HUES48 (cell line): ENCODE data around the gene CC2D2B.
"Not testable (repeated sequence)": the region's sequence is repeated elsewhere in the genome, so short reads cannot be mapped to it uniquely, and the experiment has no call there.

Experiments used
- H3K27ac ChIP-seq: one replicate; pipeline ENCODE4 v1.7.0; 2013; ENCODE audit warnings: low read depth, low read length, inconsistent platforms
- H3K27me3 ChIP-seq: 2 replicates; pipeline ENCODE4 v1.6.1; 2013; ENCODE audit warnings: mild to moderate bottlenecking, low read length; ENCODE audit not compliant: control insufficient read depth, insufficient read depth
- H3K36me3 ChIP-seq: 2 replicates; pipeline ENCODE4 v1.6.1; 2013; ENCODE audit warnings: low read length; ENCODE audit not compliant: control insufficient read depth, insufficient read depth
- H3K4me1 ChIP-seq: 2 replicates; pipeline ENCODE4 v1.6.1; 2013; ENCODE audit warnings: mild to moderate bottlenecking, low read length; ENCODE audit not compliant: control insufficient read depth, insufficient read depth
- H3K4me3 ChIP-seq: 2 replicates; pipeline ENCODE4 v1.5.1; 2013; ENCODE audit warnings: mild to moderate bottlenecking, low read depth, low read length
- H3K9ac ChIP-seq: 2 replicates; pipeline ENCODE4 v1.6.1; 2013; ENCODE audit warnings: mild to moderate bottlenecking, low read depth, low read length, moderate library complexity
- H3K9me3 ChIP-seq: 2 replicates; pipeline ENCODE4 v1.6.1; 2013; ENCODE audit warnings: low read length; ENCODE audit not compliant: control insufficient read depth, insufficient read depth

CC2D2B gene

DNA sequence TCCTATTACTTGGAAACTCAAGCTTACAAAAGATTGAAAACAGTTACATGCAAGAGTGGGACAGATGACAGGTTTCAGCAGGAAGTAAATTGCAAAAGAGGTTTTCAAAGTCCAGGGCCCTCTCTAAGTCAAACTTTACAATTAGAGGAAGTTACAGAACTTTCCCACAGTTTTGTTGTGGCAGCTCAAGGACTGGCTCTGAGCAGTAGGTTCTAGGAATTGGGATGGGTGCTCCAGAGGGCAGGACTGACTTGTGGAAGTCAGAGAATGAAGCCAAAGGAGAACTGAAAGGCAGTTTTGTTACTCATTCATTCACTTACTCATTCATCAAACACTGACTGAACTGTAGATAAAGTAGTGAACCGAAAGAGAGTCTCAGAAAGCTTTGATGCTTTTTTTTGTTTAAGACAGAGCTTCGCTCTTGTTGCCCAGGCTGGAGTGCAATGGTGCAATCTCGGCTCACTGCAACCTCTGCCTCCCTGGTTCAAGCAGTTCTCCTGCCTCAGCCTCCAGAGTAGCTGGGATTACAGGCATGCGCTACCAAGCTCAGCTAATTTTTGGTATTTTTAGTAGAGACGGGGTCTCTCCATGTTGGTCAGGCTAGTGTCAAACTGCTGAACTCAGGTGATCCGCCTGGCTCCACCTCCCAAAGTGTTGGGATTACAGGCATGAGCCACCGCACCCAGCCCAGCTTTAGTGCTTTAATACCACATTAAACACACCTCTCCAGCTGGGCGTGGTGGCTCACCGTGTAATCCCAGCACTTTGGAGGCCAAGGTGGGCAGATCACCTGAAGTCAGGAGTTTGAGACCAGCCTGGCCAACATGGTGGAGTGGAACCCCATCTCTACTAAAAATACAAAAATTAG, 68.8 kb downstream of the CC2D2B start:
- H3K9ac ChIP-seq, result no peak overlapping the region
- H3K9me3 ChIP-seq, result no peaks in the 10 kb centered on the region
- no peak overlapping the region for H3K27ac ChIP-seq
- no peak overlapping the region for H3K4me3 ChIP-seq
- H3K4me1 ChIP-seq, result peaks cover 12% of the 10 kb centered on the region; the same call in 1 of the 2 replicates
- no peaks in the 10 kb centered on the region for H3K27me3 ChIP-seq
- H3K36me3 ChIP-seq, result no peaks in the 10 kb centered on the region

DNA sequence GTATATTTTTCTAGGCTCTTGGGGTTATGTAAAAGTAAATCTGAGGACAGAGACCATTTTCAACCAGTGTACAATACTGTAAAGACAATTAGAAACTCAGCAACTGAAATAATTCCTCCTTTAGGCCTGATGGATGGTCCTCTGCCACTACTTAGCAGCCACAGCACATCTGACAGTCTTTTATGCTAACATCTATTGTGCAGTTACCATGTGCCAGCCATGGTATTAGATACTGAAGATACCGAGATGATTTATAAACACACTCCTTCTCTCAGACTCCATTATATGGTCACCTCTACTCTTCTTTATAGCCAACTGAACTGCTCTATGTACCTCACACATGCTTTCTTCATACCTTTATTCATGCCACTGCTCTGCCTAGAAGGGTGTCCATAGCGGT, 74.4 kb downstream of the CC2D2B start:
- no peak overlapping the region for H3K4me3 ChIP-seq
- no peak overlapping the region for H3K27ac ChIP-seq
- no peaks in the 10 kb centered on the region for H3K36me3 ChIP-seq
- H3K9me3 ChIP-seq, result no peaks in the 10 kb centered on the region
- no peaks in the 10 kb centered on the region for H3K4me1 ChIP-seq
- H3K9ac ChIP-seq, result no peak overlapping the region
- H3K27me3 ChIP-seq, result no peaks in the 10 kb centered on the region

DNA sequence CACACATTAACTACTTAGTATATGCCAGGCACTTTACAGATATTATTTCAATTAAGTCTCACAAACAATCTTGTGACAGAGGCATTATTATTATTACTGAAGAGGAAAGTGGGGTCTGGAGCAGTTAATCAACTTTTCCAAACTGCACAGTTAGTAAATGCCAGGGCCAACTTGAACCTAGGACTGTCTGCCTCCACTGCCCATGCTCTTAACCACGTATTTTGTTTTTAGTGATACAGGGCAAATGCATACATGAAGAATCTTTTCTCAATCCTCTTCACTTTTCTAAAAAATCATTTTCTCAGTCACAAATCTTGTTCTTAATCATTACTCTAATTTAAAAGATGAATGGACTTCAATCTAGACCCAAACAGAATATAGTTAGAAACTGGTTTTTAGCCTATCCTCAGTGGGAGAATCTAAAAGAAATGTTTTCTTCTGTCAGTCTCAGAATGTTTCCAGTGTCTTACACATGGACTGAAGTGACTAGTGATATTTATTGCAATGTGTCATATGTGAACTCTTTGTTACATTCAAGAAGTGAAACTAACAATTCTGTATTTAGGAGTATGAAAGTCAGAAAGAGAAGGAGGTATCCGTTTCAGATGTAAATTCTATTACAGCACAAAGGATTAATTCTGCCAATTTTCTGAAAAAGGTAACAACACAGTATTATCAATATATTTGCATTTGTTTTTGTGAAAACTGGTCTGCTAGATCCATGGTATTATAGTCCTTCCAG, 80.1 kb downstream of the CC2D2B start:
- Histone ChIP-seq H3K9me3 (no peaks in the 10 kb centered on the region), H3K27me3 (no peaks in the 10 kb centered on the region), H3K9ac (no peak overlapping the region), H3K4me3 (no peak overlapping the region), H3K4me1 (peaks cover 4% of the 10 kb centered on the region; the same call in 1 of the 2 replicates), H3K27ac (no peak overlapping the region), H3K36me3 (no peaks in the 10 kb centered on the region)

DNA sequence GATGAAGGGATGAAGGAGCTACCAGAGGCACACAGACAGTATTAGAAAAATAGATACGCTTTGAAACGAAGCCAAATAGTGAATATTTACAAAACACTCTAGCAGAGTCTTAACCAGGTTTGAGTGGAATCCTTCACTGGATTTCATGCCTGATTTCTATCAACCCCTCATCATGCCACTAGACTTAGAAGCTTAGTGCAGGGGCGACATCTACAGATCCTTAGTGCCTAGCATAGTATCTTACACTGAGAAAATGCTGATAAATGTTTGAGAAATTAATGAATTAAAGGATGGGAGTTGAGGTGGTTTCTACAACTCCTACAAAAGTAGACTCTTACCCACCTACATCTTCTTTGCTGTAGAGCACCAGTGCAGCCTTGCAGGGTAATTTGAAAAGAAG, 80.9 kb downstream of the CC2D2B start:
- Histone ChIP-seq H3K4me3 (no peak overlapping the region), H3K27me3 (no peaks in the 10 kb centered on the region), H3K27ac (no peak overlapping the region), H3K9me3 (no peaks in the 10 kb centered on the region), H3K36me3 (no peaks in the 10 kb centered on the region), H3K9ac (no peak overlapping the region), H3K4me1 (peaks cover 7% of the 10 kb centered on the region)

DNA sequence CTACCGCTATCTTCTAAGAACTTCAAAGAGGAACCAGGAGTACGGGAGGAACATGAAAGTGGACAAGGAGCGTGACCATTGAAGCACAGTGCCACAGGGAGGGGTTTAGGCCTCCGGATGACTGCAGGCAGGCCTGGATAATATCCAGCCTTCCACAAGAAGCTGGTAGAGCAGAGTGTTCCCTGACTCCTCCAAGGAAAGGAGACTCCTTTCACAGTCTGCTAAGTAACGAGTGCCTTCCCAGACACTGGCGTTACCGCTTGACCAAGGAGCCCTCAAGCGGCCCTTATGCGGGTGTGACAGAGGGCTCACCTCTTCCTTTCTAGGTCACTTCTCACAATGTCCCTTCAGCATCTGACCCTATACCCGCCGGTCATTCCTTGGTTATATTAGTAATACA, 86.6 kb downstream of the CC2D2B start:
- H3K27me3 ChIP-seq, H3K36me3 ChIP-seq, H3K4me3 ChIP-seq, H3K4me1 ChIP-seq, H3K9ac ChIP-seq, H3K9me3 ChIP-seq, H3K27ac ChIP-seq: not testable (repeated sequence)

DNA sequence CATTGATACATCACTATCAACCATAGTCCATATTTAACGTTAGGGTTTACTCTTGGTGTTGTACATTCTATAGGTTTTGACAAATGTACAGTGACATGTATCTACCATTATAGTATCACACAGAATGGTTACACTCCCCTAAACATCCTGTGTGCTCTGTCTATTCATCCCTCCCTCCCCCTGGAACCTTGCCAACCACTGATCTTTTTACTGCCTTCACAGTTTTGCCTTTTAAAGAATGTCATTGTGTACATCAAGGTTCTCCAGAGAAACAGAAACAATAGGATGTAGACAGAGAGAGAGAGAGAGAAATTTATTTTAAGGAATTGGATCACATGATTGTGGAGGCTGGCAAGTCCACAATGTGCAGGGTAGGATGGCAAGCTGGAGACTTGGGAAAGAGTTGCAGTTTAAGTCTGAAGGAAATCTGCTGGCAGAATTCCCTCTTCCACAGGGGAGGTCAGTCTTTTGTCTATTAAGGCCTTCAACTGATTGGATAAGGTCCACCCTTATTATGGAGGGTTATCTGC, 90.5 kb downstream of the CC2D2B start:
- Histone ChIP-seq H3K4me3 (no peak overlapping the region), H3K4me1 (no peaks in the 10 kb centered on the region), H3K27ac (no peak overlapping the region), H3K36me3 (no peaks in the 10 kb centered on the region), H3K9ac (no peak overlapping the region), H3K27me3 (no peaks in the 10 kb centered on the region), H3K9me3 (no peaks in the 10 kb centered on the region)

DNA sequence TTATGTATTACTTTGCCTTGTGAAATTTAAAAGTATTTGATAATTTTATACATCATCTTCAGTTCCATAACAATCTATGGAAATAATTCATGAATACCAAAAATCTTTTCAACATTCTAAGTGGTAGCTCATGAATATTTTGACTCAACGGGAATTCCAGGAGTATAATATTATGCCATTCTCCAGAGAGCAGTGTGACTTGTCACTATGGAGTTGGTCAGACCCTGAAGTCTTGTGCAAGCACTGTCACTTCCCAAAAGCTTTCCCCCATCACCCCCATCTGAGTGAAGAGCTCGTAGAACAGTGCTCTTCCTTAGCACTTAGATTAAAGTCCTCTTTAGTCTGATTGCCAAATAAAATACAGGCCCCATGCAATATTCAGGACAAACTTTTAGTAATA, 106.2 kb downstream of the CC2D2B start:
- no peak overlapping the region for H3K9ac ChIP-seq
- no peaks in the 10 kb centered on the region for H3K36me3 ChIP-seq
- H3K4me1 ChIP-seq, result no peaks in the 10 kb centered on the region

DNA sequence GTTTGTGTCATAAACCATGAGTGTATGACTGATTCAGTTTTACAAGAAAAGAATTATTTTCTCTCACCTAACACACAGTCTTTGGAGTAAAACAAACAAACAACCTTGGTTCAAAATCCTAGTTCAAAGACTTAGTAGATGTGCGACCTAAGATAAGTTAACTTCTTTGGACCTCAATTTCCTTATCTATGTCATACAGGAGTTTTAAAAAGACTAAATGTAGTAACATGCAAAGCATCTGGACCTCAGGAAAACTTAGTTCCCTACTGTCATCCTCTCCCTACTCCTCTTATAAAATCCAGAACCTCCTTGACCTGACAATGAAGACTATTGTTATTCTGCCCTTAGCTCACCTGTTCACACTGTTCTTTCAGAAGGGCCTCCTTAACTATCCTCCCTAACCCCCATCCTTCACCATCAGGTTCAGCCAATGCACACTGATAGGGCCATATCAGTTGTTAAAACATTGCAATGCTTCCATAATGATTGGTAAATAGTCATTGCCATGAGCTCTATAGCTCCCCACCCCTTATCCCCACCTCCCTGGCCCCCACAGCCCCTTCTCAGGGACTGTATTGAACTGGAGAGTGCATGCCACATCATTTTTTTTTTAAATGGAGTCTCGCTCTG, 106.8 kb downstream of the CC2D2B start:
- no peak overlapping the region for H3K4me3 ChIP-seq
- H3K27ac ChIP-seq, result no peak overlapping the region
- no peaks in the 10 kb centered on the region for H3K4me1 ChIP-seq
- no peaks in the 10 kb centered on the region for H3K36me3 ChIP-seq
- no peak overlapping the region for H3K9ac ChIP-seq
- H3K9me3 ChIP-seq, result no peaks in the 10 kb centered on the region
- H3K27me3 ChIP-seq, result no peaks in the 10 kb centered on the region

More for the DNA sequence above, 106.2 kb downstream of the CC2D2B start:
- no peak overlapping the region for H3K4me3 ChIP-seq
- no peaks in the 10 kb centered on the region for H3K27me3 ChIP-seq
- H3K9me3 ChIP-seq, result no peaks in the 10 kb centered on the region
- H3K27ac ChIP-seq, result no peak overlapping the region

DNA sequence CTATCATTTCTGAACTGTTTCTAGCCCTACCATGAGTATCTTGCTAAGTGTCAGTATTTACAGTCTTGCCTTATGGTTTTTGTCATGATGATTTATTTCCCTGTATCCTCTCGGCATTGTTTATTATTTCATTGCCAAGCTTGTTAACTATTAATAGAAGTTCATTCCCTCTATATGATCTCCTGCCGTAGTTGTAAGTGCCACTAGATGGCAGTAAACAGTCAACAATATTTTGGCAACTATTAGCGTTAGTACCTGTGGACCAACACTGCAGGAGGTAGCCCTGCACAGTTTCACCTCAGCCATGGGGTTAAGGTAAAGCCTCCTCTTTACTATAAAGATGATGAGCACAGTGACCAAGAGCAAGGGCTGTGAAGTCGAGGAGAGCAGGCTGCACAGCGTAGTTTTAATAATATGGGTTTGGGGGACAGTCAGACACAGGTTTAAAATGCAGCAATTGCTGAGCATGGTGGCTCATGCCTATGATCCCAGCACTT, 109.5 kb downstream of the CC2D2B start:
- Histone ChIP-seq H3K4me3 (no peak overlapping the region), H3K4me1 (no peaks in the 10 kb centered on the region), H3K27ac (no peak overlapping the region)

DNA sequence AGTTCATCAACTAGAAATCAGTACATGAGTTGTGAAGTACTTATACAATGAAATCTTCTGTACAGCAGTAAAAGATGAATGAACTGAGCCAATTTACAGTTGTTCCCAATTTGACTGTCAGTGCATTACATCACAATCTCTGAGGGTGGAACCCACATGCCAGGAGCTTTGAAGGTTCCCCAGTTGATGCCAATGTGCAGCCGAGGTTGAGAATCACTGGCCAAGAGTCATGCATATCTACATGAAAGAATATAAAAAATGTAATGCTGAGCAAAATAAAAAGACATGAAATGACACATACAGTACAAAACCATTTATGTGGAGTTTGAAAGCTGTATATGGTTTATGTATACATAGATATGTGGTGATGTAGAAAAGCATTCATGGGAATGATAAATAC, 113.6 kb downstream of the CC2D2B start:
- Histone ChIP-seq H3K36me3 (no peaks in the 10 kb centered on the region), H3K9ac (no peak overlapping the region), H3K4me1 (no peaks in the 10 kb centered on the region), H3K27me3 (no peaks in the 10 kb centered on the region), H3K9me3 (no peaks in the 10 kb centered on the region), H3K27ac (no peak overlapping the region), H3K4me3 (no peak overlapping the region)

More for the DNA sequence above, 109.5 kb downstream of the CC2D2B start:
- Histone ChIP-seq H3K9me3 (no peaks in the 10 kb centered on the region), H3K9ac (no peak overlapping the region), H3K36me3 (no peaks in the 10 kb centered on the region), H3K27me3 (no peaks in the 10 kb centered on the region)
